ENCODE measurements around the gene BRMS1.

DNA sequence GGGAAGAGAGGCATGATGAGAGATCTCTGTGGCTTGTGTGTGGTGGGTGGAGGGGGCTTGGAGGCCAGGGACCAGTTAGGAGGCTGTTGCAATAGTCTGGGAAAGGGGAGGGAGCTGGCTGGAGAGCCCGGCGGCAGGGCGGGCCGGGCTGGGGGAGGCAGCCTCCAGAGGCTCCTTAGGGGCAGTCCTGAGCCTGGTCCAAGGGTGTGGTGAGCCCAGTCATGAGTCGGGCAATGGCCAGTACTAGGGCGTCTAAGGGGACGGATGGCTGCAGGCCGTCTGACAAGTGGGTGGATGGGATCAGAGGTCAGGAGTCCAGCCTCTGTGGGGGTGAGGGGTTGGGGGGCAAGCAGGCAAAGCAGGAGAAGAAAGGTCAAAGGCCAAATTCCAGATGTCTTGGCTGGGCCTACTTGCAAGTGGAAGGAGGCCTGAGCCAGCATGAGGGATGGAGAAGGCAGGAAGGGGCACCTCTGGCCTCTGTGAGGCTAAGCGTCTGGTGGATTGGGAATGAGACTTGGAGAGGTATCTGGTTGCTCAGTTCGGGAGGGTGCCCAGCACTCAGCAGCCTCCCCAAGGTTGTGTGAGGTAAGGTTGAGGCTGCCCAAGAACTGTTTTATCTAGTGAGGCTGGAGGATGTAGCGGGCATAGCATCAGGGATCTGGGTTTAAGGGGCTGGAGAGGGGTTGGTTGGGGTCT is 22.0 kb downstream of the BRMS1 start:
- TF ChIP-seq, protein P1, sequence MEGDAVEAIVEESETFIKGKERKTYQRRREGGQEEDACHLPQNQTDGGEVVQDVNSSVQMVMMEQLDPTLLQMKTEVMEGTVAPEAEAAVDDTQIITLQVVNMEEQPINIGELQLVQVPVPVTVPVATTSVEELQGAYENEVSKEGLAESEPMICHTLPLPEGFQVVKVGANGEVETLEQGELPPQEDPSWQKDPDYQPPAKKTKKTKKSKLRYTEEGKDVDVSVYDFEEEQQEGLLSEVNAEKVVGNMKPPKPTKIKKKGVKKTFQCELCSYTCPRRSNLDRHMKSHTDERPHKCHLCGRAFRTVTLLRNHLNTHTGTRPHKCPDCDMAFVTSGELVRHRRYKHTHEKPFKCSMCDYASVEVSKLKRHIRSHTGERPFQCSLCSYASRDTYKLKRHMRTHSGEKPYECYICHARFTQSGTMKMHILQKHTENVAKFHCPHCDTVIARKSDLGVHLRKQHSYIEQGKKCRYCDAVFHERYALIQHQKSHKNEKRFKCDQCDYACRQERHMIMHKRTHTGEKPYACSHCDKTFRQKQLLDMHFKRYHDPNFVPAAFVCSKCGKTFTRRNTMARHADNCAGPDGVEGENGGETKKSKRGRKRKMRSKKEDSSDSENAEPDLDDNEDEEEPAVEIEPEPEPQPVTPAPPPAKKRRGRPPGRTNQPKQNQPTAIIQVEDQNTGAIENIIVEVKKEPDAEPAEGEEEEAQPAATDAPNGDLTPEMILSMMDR (IDR thresholded peaks at IDR 0.05; ENCODE audit: low read length), result no peak
- no peak for TF ChIP-seq EZH2 (IDR thresholded peaks at IDR 0.05; ENCODE audit: borderline replicate concordance, low read length)
